GM21515 (cell line): ENCODE results near the gene SGTA.
A peak's percentile ranks its signal among the peaks of the same experiment; 100 is the strongest.
"Not testable (repeated sequence)": the region's sequence is repeated elsewhere in the genome, so short reads cannot be mapped to it uniquely, and the experiment has no call there.

Source experiments
- ATAC-seq: cut with Tn5 transposase; IDR thresholded peaks from one replicate; pipeline ENCODE4 v1.9.1; 2021; ENCODE audit not compliant: unreplicated experiment

Gene SGTA

GRCh38 chr19:2795827-2796658, 13.0 kb upstream of the SGTA start:
- ATAC-seq, result no peak

DNA sequence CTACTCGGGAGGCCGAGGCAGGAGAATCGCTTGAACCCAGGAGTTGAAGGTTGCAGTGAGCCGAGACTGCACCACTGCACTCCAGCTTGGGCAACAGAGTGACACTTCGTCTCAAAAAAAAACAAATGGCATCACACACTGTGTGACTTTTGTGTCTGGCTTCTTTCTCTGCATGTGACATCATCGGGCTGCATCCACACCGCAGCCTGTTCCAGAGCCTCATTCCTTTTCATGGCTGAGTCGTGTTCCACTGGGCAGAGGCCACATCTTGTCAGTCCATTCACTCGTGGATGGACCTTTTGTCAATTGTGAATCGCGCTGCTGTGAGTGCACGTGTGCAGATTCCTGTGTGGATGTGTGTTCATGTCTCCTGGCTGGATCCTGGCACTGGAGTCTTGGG, 10.5 kb upstream of the SGTA start:
- ATAC-seq, result no peak

- ATAC-seq, result no peak
Observed at GRCh38 chr19:2793126-2793525, 10.1 kb upstream of the SGTA start.

DNA sequence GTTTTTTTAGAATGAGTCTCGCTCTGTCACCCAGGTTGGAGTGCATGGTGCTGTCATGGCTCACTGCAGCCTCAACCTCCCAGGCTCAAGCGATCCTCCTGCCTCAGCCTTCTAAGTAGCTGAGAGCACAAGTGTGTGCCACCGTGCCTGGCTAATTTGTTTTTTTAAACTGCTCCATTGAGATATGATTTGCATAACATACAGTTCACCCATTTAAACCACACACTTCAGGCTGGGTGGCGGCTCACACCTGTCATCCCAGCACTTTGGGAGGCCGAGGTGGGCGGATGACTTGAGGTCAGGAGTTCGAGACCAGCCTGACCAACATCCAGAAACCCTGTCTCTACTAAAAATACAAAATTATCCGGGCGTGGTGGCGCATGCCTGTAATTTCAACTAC, 9.6 kb upstream of the SGTA start:
- ATAC-seq, result not testable (repeated sequence)

DNA sequence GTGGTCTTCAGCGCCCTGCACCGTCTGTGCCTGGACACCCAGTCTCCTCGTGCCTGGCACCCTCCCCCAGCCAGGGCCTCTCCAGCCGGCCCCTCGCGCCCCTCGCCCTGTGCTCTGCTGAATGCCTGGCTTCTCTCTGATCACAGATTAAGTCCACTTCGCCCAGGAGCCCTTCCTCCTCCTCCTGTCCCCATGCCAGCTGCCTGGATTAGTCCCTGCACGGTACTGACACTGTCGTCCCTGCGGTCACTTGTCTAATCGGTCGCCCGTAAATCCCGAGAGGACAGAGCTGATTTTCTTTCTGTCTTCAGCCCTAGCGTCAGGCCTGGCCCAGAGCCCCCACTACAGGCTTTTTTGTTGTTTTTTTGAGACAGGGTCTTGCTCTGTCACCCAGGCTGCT, 8.8 kb upstream of the SGTA start:
- no peak for ATAC-seq

DNA sequence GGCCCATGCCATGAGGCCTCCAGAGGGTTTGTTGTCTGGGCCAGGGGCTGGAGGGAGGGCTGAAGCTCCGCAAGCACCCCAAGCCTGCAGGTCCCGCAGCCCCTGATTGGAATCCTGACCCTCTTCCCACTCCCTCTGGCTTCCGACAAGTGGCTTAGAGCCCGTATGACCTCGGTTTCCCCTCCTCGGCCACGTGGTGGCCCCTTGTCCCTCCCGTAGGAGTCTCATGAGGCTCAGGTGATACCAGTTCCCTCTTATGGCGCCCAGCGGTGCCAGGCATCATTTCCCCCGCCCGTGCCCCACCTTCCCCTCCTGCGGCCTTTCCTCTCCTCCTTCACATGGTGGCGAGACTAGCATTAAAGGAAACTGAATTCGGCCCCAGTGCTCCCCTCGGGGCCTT, 8.4 kb upstream of the SGTA start:
- no peak for ATAC-seq

GRCh38 chr19:2790557-2791271, 7.6 kb upstream of the SGTA start:
- ATAC-seq, result no peak

DNA sequence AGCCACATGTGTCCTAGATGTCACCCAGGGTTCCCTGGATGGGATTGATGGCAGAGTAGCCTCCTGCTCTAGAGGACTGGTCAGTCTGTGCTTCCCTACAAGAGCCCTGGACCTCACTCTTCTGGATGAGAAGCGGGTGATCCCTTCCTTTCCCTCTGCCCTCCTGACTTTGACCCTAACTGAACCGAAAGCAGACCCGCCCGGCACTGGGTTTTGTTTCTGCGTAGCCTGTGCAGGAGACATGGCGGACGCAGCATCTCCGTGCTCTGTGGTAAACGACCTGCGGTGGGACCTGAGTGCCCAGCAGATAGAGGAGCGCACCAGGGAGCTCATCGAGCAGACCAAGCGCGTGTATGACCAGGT, 7.1 kb upstream of the SGTA start:
- ATAC-seq, result no peak

- ATAC-seq, result no peak
Observed at GRCh38 chr19:2788237-2788636, 5.2 kb upstream of the SGTA start.

GRCh38 chr19:2787115-2787514, 4.0 kb upstream of the SGTA start:
- ATAC-seq, result no peak

GRCh38 chr19:2785244-2785997, 2.3 kb upstream of the SGTA start, which contains the start of gene THOP1:
Gene THOP1, plus strand, starts transcription at chr19:2785503. Its CDS starts 160 bp downstream, at chr19:2785663.
- ATAC-seq, result peak; percentile 50

- ATAC-seq, result no peak
Observed at GRCh38 chr19:2783781-2784145, 690 bp upstream of the SGTA start.

DNA sequence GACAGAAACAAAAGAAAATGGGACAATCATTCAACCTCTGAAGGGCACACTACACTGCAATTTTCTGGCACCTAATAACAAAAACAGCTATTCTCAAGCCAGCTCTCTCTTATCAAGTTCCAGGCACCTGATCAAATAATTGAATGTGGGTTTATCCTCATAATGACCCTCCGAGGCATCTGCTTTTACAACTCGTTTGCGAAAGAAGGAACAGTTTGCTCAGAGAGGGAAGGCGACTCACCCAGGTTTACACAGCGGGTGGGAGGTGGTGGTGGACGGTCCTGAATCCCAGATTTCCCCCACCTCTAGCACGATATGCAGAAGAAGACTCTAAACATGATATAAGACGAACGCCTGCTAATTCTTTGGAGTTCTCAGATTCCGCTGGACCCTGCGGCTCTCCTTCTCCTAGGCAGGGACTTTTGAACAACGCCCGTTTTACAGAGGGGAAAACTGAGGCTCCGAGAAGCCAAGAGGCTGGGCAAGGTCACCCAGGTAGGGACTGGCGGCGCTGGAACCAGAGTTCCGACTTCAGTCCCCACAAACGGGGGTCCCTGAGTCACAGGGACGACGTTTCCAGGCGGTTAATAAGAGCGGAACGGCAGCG, 641 bp downstream of the SGTA start:
- no peak for ATAC-seq

DNA sequence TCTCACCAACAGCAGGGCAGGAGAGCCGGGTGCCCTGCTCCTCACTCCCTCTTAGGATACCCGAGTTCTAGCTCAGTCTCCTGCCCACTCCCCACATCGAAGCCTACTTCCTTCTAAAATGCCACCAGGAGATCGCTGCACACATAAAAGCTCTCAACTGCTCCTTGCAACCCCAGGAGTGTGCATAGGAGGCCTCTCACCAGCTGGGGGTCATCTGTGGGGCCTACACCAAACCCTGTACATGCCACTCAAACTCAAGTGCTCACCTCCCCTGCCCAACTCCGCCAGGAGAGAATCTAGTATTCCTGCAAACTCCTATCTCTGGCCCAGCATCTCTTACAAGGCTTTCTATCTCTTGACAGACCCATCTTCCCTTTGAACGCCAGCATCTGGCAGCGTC, 2.8 kb downstream of the SGTA start:
- ATAC-seq, result no peak

- ATAC-seq, result no peak
Observed at GRCh38 chr19:2779121-2779740, 3.8 kb downstream of the SGTA start.

GRCh38 chr19:2777952-2778683, 5.0 kb downstream of the SGTA start:
- ATAC-seq, result no peak

GRCh38 chr19:2775556-2776430, 7.3 kb downstream of the SGTA start:
- no peak for ATAC-seq

DNA sequence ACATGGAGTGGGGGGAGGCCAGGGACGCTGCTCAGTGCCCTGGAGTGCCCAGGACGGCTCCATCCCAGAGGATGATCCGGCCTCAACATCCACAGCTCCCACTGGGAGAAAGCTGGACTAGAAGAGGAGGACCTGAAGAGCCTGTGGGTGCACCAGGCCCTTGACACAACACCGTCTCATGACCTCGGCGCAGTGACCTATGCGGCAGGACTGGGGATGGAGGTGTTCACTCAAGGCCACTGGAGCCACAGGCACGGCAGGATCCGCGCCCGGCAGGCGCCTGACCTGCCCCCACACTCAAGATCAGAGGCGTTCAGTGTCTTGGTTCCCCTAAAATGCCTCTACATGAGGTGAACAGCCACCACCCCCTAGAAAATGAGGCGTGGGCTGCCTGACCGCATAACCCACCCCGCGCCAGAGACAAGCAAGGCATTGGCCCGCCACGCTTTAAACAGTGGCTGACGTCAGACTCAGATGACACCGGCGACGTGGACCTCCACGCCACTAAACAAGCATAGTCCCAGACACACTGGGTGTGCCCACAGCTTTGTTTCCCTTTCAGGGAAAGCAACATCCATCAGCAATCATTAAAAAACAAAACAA, 8.0 kb downstream of the SGTA start:
- ATAC-seq, result no peak
